Urinary bladder (tissue), 4 donors: ENCODE results near the gene APOBEC3G. TPM values are rescaled to one million over a fixed set of nuclear protein-coding genes. Genes with fewer than 3 reads are reported as not detected.
"Not testable (repeated sequence)": the region's sequence is repeated elsewhere in the genome, so short reads cannot be mapped to it uniquely, and the experiment has no call there.

ENCODE experiments used
- DNase-seq: peaks from one replicate; pipeline ENCODE4 v3.0.0-alpha.2; 2015; ENCODE audit errors: extremely low spot score
- H3K27ac ChIP-seq: one replicate; pipeline ENCODE4 v1.5.1; 2013; ENCODE audit warnings: low read depth, mild to moderate bottlenecking, moderate library complexity
- H3K36me3 ChIP-seq: one replicate; pipeline ENCODE4 v1.6.1; 2013; ENCODE audit warnings: mild to moderate bottlenecking, moderate library complexity; ENCODE audit not compliant: insufficient read depth
- H3K4me1 ChIP-seq: one replicate; pipeline ENCODE4 v1.6.1; 2013; ENCODE audit warnings: mild to moderate bottlenecking, moderate library complexity; ENCODE audit not compliant: insufficient read depth
- H3K4me3 ChIP-seq: one replicate; pipeline ENCODE4 v1.5.1; 2013; ENCODE audit warnings: low read depth, low read length
- WGBS: extraction: QIAGEN DNeasy Blood & Tissue Kit; methylation state at CpG from one replicate; pipeline ENCODE4 v1.1.7; 2013; 5-methylcytosine and 5-hydroxymethylcytosine counted together
- polyA plus RNA-seq: library from polyadenylated mRNA; stranded (reverse); fragments of 200-250 nt; gene quantifications from one replicate; pipeline ENCODE4 v1.2.3, GENCODE V29; 2013
- total RNA-seq: library from RNA; depleted of rRNA; stranded (reverse); fragments of >200 nt; gene quantifications from one replicate; pipeline ENCODE4 v1.2.3, GENCODE V29; 2014
- donor health status: healthy with polysubstance abuse.
- donor health status: healthy.

The APOBEC3G gene
- total and polyA plus RNA-seq, 2 donors = 10.1 to 12.7 TPM

- H3K27ac ChIP-seq, H3K4me3 ChIP-seq, H3K36me3 ChIP-seq, H3K4me1 ChIP-seq, DNase-seq: not testable (repeated sequence)
- WGBS = 86% methylated on average over 7 of the region's 7 CpGs
Observed at GRCh38 chr22:39049486-39049885, 27.6 kb upstream of the APOBEC3G start.

DNA sequence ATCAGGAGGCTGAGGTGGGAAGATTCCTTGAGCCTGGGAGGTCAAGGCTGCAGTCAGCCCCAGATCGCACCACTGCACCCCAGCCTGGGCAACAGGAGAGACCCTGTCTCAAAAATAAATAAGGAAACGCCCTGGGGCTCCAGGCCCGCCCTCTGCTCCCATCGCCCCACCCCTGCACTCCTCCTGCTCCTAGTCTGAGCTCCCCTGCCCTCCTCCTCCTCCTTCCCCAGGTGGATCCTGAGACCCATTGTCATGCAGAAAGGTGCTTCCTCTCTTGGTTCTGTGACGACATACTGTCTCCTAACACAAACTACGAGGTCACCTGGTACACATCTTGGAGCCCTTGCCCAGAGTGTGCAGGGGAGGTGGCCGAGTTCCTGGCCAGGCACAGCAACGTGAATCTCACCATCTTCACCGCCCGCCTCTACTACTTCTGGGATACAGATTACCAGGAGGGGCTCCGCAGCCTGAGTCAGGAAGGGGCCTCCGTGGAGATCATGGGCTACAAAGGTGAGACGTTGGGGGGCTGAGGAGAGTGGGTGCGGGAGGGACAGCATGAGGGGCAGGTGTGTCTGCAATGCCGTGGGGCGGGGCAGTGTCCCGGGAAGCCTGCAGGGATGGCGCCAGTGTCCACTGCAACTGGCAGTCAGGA, 25.1 kb upstream of the APOBEC3G start:
- H3K36me3 ChIP-seq, DNase-seq, H3K4me3 ChIP-seq, H3K27ac ChIP-seq, H3K4me1 ChIP-seq: not testable (repeated sequence)
- WGBS = 76% methylated on average over 16 of the region's 18 CpGs

DNA sequence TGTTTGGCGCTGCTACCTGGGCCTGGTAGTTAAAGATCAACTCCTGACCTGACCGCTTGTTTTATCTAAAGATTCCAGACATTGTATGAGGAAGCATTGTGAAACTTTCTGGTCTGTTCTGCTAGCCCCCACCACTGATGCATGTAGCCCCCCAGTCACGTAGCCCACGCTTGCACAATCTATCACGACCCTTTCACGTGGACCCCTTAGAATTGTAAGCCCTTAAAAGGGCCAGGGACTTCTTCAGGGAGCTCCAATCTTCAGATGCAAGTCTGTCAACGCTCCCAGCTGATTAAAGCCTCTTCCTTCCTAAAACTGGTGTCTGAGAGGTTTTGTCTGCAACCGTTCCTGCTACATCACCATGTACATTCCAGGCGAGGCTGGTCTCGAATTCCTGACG, 21.4 kb upstream of the APOBEC3G start:
- H3K4me3 ChIP-seq = no peak overlapping the region
- no peak overlapping the region for H3K27ac ChIP-seq
- no peak for DNase-seq
- no peaks in the 10 kb centered on the region for H3K4me1 ChIP-seq
- 94% methylated on average over 11 of the region's 11 CpGs for WGBS
- no peaks in the 10 kb centered on the region for H3K36me3 ChIP-seq

DNA sequence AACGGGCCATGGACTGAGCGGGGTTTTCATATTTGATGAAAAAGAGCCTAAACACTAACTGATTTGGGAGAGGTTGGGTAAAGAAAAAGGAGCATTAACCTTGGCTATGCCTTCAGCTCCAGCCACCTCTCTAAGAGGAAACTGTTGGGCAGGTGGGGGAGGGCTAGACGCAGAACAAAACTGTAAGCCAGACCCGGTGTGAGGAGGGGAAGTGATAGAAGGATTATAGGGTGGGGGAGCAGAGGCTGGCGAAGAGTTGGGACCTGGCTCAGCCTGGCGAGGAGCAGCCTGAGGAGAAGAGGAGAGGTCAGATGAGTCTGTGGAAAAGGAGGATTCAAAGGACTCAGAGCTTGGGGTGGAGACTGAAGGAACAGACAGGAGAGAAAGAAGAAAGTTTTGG, 15.8 kb upstream of the APOBEC3G start:
- not testable (repeated sequence) for H3K27ac ChIP-seq
- 53% methylated on average over 6 of the region's 6 CpGs for WGBS

GRCh38 chr22:39061951-39062350, 15.1 kb upstream of the APOBEC3G start:
- WGBS = 85% methylated on average over 10 of the region's 10 CpGs
- not testable (repeated sequence) for H3K4me3 ChIP-seq, DNase-seq, H3K36me3 ChIP-seq, H3K4me1 ChIP-seq, H3K27ac ChIP-seq

More for the DNA sequence above, 15.8 kb upstream of the APOBEC3G start:
- H3K36me3 ChIP-seq, DNase-seq, H3K4me1 ChIP-seq, H3K4me3 ChIP-seq: not testable (repeated sequence)

GRCh38 chr22:39063904-39064303, 13.2 kb upstream of the APOBEC3G start:
- 93% methylated on average over 8 of the region's 8 CpGs for WGBS

GRCh38 chr22:39066442-39067276, 10.4 kb upstream of the APOBEC3G start:
- H3K4me3 ChIP-seq, H3K27ac ChIP-seq, H3K4me1 ChIP-seq, H3K36me3 ChIP-seq, DNase-seq: not testable (repeated sequence)
- 83% methylated on average over 9 of the region's 9 CpGs for WGBS

More at GRCh38 chr22:39063904-39064303, 13.2 kb upstream of the APOBEC3G start:
- H3K4me1 ChIP-seq, H3K4me3 ChIP-seq, DNase-seq, H3K27ac ChIP-seq, H3K36me3 ChIP-seq: not testable (repeated sequence)

DNA sequence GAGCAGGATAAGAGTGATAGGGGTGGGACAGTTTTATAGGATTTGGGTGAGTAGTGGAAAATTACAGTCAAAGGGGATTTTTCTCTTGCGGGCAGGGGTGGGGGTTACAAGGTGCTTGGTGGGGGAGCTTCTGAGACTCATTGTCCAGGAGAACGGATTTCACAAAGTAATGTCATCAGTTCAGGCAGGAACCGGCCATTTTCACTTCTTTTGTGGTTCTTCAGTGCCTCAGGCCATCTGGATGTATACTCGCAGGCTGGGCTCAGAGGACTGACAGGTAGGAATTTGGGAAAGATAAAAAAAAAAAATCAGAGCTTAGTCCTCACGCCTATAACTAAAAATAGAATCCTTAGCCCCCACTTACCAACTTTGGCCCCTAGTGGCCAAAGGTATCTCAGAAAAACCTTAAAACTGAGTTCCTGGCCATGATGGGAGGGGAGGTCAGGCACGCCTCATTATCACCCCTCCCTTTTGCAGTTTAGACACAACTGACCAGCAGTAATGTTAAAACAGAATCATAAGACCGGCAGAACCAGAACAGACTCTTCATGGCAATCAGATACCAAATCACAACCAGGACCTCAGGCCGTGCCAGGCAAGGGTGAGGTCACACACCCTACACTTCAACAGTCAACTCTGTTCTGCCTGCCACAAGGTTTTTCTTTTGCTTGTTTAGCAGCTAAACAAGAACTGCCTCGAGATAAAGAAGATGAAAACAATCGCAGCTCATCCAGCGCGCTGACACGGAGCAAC, 8.9 kb upstream of the APOBEC3G start:
- H3K36me3 ChIP-seq = no peaks in the 10 kb centered on the region
- peaks cover 2% of the 10 kb centered on the region for H3K4me1 ChIP-seq
- H3K4me3 ChIP-seq = no peak overlapping the region
- WGBS = 61% methylated on average over 13 of the region's 13 CpGs
- no peak for DNase-seq
- H3K27ac ChIP-seq = no peak overlapping the region

GRCh38 chr22:39070186-39070585, 6.9 kb upstream of the APOBEC3G start:
- DNase-seq = no peak
- WGBS = 91% methylated on average over 7 of the region's 7 CpGs
- H3K4me3 ChIP-seq = no peak overlapping the region
- no peak overlapping the region for H3K27ac ChIP-seq
- H3K4me1 ChIP-seq = peaks cover 2% of the 10 kb centered on the region
- no peaks in the 10 kb centered on the region for H3K36me3 ChIP-seq

GRCh38 chr22:39072581-39072981, 4.5 kb upstream of the APOBEC3G start:
- H3K4me3 ChIP-seq, H3K36me3 ChIP-seq, DNase-seq, H3K4me1 ChIP-seq, H3K27ac ChIP-seq: not testable (repeated sequence)
- WGBS = 71% methylated on average over 7 of the region's 7 CpGs

GRCh38 chr22:39073981-39074380, 3.1 kb upstream of the APOBEC3G start:
- Histone ChIP-seq H3K27ac (no peak overlapping the region), H3K4me1 (no peaks in the 10 kb centered on the region), H3K36me3 (no peaks in the 10 kb centered on the region), H3K4me3 (no peak overlapping the region)
- DNase-seq = no peak
- 55% methylated on average over 2 of the region's 2 CpGs for whole genome bisulfite sequencing

DNA sequence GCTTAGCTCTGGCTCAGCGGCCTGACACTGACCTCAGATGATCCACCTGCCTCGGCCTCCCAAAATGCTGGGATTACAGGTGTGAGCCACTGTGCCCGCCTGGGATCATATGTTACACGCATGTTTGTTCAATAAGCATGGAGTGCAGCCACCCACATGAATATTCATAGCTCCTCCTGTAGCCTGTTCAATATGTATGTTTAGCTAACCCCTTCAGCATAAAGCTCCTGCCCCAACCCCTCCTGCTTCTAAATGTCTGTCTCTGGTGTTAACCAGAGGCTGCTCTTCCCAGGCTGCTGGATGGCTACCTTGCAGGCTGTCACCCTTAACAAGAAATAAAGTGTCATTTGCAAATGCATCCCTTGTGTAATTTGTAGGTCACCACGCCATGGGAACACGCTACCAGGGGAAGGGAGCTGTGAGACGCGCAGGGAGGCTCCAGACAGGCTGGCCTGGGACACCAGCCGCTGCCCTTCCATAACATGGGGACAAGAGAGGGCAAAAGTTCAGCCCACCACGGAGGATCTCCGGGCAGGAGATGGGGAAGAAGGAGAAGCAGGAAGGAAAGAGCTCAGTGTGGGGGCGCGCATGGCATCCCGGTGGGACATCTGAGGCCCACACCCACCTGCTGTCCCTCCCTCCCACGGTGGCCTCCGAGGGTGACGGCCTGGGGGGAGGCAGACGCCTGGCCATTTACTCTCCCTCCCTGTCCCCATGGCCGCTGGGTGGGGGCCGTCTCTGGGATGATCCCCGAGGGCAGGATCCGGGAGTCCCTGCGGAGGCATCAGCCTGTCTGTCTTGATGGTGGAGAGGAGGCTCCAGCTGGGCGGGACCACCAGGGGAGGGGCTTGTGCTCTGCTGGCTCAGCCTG, 685 bp upstream of the APOBEC3G start:
- H3K27ac ChIP-seq = peak overlapping the region; percentile 48
- WGBS = 33% methylated on average over 23 of the region's 24 CpGs
- DNase-seq, H3K36me3 ChIP-seq, H3K4me1 ChIP-seq: not testable (repeated sequence)
- peak overlapping the region; percentile 10 for H3K4me3 ChIP-seq

DNA sequence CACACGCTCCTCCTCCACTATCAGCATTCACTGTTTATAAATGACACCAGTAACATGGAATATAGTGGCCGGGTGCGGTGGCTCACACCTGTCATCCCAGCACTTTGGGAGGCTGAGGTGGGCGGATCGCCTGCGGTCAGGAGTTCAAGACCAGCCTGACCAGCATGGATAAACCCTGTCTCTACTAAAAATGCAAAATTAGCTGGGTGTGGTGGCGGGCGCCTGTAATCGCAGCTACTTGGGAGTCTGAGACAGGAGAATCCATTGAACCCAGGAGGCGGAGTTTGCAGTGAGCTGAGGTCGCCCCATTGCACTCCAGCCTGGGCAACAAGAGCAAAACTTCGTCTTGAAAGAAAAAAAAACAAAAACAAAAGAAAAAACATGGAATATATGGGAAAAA, 837 bp downstream of the APOBEC3G start:
- peak overlapping the region; percentile 44 for H3K4me3 ChIP-seq
- not testable (repeated sequence) for H3K4me1 ChIP-seq, H3K27ac ChIP-seq, DNase-seq, H3K36me3 ChIP-seq
- 88% methylated on average over 12 of the region's 12 CpGs for WGBS
